ENCODE data around the gene VPS37C. TPM values are rescaled to one million over a fixed set of nuclear protein-coding genes. Genes with fewer than 3 reads are reported as not detected.

Gene VPS37C
- total RNA-seq, 1 experiment from 2014 or later: 32.7 TPM

DNA sequence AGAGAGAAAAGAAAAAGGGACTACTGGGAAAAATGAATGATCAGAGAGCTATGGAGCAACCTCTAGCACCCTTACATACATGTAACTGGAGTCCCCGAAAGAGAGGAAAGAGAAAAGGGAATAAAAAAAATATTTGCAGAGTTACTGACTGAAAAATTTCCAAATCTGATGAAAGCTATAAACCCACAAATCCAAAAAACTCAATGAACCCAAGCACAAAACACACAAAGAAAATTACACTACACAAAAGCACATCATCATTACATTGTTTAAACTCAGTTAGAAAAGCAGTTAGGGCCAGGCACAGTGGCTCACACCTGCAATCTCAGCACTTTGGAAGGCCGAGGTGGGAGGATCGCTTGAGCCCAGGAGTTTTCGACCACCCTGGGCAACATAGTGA is 6.7 kb downstream of the VPS37C start:
- H3K27me3 ChIP-seq (replicated peaks; ENCODE audit: insufficient read depth, low read depth, low read length, poor library complexity): no peaks in the 10 kb centered on the region
- no peak for TF ChIP-seq EZH2 (IDR thresholded peaks at IDR 0.05; ENCODE audit: borderline replicate concordance, low read depth, low read length, poor library complexity, severe bottlenecking)
- TF ChIP-seq, protein P1, sequence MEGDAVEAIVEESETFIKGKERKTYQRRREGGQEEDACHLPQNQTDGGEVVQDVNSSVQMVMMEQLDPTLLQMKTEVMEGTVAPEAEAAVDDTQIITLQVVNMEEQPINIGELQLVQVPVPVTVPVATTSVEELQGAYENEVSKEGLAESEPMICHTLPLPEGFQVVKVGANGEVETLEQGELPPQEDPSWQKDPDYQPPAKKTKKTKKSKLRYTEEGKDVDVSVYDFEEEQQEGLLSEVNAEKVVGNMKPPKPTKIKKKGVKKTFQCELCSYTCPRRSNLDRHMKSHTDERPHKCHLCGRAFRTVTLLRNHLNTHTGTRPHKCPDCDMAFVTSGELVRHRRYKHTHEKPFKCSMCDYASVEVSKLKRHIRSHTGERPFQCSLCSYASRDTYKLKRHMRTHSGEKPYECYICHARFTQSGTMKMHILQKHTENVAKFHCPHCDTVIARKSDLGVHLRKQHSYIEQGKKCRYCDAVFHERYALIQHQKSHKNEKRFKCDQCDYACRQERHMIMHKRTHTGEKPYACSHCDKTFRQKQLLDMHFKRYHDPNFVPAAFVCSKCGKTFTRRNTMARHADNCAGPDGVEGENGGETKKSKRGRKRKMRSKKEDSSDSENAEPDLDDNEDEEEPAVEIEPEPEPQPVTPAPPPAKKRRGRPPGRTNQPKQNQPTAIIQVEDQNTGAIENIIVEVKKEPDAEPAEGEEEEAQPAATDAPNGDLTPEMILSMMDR (conservative IDR thresholded peaks at IDR 0.05; ENCODE audit: low read depth, low read length): no peak
- intact Hi-C loops (cut with micrococcal nuclease; ENCODE audit: unreplicated experiment): no loop called here
- BruUV-seq (replicated peaks): no TSS peak
- DNase-seq (ENCODE audit: low spot score): no peak
- ChIA-PET POLR2A (ENCODE audit: low non-redundant PET) (no interaction called here), CTCF (no interaction called here)
- peaks cover 25% of the 10 kb centered on the region for H3K9me3 ChIP-seq (ENCODE audit: low read depth, low read length, poor library complexity, severe bottlenecking)
- H3K4me1 ChIP-seq (ENCODE audit: insufficient read depth, low read length, poor library complexity, severe bottlenecking): peaks cover 4% of the 10 kb centered on the region
- no peak overlapping the region for H3K4me3 ChIP-seq (ENCODE audit: low read depth, low read length, poor library complexity, severe bottlenecking)
- no peak overlapping the region for H3K27ac ChIP-seq (ENCODE audit: low read depth, low read length, poor library complexity, severe bottlenecking)
- H3K36me3 ChIP-seq (ENCODE audit: insufficient read depth, low read length, poor library complexity, severe bottlenecking): peaks cover 10% of the 10 kb centered on the region

DNA sequence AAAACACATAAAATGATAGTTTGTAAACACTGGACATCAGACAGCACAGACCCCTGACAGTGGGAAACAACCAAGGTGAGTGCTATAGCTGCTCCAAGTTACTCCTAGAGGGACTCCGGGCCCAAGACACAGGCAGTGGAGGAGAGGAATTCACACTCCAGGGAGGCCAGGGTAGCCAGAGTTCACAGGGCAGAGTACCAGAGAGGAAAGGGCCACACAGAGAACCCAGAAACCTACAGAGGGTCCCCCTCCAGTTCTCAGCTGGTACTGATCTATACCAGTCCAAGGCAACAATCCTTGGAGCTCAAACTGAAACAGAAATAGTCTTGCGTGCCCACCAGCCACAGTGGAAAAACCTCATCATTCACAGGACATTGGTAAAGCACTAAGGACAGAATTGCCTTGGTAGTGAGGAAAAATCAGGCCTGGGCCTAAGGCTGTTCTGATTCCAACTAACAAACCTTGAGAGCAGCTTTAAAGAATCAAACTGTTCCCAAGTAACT is 7.6 kb downstream of the VPS37C start:
- Histone ChIP-seq H3K4me1 (ENCODE audit: insufficient read depth, low read length, poor library complexity, severe bottlenecking) (peaks cover 6% of the 10 kb centered on the region), H3K27ac (ENCODE audit: low read depth, low read length, poor library complexity, severe bottlenecking) (no peak overlapping the region), H3K4me3 (ENCODE audit: low read depth, low read length, poor library complexity, severe bottlenecking) (no peak overlapping the region), H3K36me3 (ENCODE audit: insufficient read depth, low read length, poor library complexity, severe bottlenecking) (peaks cover 10% of the 10 kb centered on the region), H3K27me3 (replicated peaks; ENCODE audit: insufficient read depth, low read depth, low read length, poor library complexity) (no peaks in the 10 kb centered on the region), H3K9me3 (ENCODE audit: low read depth, low read length, poor library complexity, severe bottlenecking) (peaks cover 25% of the 10 kb centered on the region)
- BruUV-seq (replicated peaks): no TSS peak
- POLR2A ChIA-PET (ENCODE audit: low non-redundant PET): no interaction called here
- no peak for TF ChIP-seq EZH2 (IDR thresholded peaks at IDR 0.05; ENCODE audit: borderline replicate concordance, low read depth, low read length, poor library complexity, severe bottlenecking)
- TF ChIP-seq, protein P1 (conservative IDR thresholded peaks at IDR 0.05; ENCODE audit: low read depth, low read length): no peak
- intact Hi-C loops (cut with micrococcal nuclease; ENCODE audit: unreplicated experiment): no loop called here
- DNase-seq (ENCODE audit: low spot score): no peak
- CTCF ChIA-PET: no interaction called here

DNA sequence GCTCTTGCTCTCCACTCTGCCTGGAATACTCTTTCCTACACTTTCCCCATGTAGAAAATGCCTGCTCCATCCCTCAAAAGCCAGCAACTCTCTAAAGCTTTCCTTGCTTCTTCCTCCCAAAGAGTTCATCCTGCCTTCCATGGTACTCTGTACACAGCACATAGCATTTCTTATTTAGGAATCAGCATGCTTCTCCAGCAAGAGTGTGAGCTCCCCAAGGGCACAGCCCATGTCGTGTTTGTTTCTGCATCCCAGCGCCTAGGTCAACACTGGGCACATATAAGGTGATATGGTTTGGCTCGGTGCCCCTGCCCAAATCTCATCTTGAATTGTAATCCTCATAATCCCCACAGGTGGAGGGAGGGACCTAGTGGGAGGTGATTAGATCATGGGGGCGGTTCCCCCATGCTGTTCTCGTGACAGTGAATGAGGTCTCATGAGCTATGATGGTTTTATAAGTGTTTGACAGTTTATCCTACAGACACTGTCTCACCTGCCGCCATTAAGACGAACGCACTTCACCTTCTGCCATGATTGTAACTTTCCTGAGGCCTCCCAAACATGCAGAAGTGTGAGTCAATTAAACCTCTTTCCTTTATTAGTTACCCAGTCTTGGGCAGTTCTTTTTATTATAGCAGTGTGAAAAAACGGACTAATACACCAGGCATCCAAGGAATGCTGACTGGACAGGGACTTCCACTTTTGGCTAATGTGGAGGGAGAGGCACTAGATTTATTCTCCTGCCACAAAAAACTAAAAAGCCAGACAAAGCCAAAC is 8.2 kb downstream of the VPS37C start:
- intact Hi-C loops (cut with micrococcal nuclease; ENCODE audit: unreplicated experiment): no loop called here
- TF ChIP-seq, protein P1 (conservative IDR thresholded peaks at IDR 0.05; ENCODE audit: low read depth, low read length): no peak
- TF ChIP-seq EZH2 (IDR thresholded peaks at IDR 0.05; ENCODE audit: borderline replicate concordance, low read depth, low read length, poor library complexity, severe bottlenecking): no peak
- CTCF ChIA-PET: no interaction called here
- no peak overlapping the region for H3K27ac ChIP-seq (ENCODE audit: low read depth, low read length, poor library complexity, severe bottlenecking)
- no peaks in the 10 kb centered on the region for H3K27me3 ChIP-seq (replicated peaks; ENCODE audit: insufficient read depth, low read depth, low read length, poor library complexity)
- H3K36me3 ChIP-seq (ENCODE audit: insufficient read depth, low read length, poor library complexity, severe bottlenecking): peaks cover 10% of the 10 kb centered on the region
- no TSS peak for BruUV-seq (replicated peaks)
- H3K4me1 ChIP-seq (ENCODE audit: insufficient read depth, low read length, poor library complexity, severe bottlenecking): peaks cover 6% of the 10 kb centered on the region
- no peak for DNase-seq (ENCODE audit: low spot score)
- POLR2A ChIA-PET (ENCODE audit: low non-redundant PET): no interaction called here
- H3K4me3 ChIP-seq (ENCODE audit: low read depth, low read length, poor library complexity, severe bottlenecking): no peak overlapping the region
- H3K9me3 ChIP-seq (ENCODE audit: low read depth, low read length, poor library complexity, severe bottlenecking): peaks cover 25% of the 10 kb centered on the region

Measured in A673 (cell line).